HG02938 (cell line): ENCODE measurements around the gene DCT.

Source experiments
- ATAC-seq: cut with Tn5 transposase; IDR thresholded peaks from one replicate; pipeline ENCODE4 v1.9.1; 2021; ENCODE audit warnings: mild to moderate bottlenecking, moderate library complexity; ENCODE audit not compliant: unreplicated experiment

DCT gene

DNA sequence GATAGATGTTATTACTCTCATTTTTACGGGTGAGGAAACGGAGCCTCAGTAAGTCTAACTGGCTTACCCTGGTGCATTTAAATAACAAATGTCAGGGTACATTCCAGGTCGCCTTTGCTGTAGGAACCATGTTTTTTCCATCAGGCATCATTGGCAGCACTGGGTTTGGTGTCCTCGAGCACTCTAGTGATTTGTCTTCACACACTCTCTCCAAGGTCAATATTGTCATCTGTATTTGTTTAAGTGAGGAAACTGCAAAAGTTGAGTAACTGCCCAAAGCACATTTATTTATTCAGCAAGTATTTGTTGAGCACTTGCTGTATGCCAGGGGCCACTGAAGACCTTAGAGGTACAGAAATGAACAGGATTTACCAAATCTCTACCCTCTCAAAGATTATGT, 78.6 kb downstream of the DCT start:
- ATAC-seq, result no peak

DNA sequence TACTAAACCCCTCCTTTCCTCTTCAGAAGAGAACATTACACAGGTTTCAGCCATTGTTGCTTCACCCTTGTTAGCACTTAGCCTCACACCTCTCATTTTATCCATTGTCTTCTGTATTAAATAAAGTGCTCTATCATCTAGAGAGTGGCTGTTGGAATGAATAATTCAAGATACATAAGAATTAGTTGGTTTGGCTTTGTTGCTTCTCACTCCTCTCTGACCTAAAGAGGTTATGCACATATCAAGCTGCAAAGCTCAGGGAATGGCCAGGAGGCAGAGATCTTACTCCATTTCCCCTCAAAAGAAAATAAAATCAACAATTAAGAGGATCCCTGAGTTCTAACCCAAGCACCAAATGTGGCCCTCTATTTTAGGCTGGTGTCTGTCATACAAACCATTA, 79.7 kb downstream of the DCT start:
- no peak for ATAC-seq

DNA sequence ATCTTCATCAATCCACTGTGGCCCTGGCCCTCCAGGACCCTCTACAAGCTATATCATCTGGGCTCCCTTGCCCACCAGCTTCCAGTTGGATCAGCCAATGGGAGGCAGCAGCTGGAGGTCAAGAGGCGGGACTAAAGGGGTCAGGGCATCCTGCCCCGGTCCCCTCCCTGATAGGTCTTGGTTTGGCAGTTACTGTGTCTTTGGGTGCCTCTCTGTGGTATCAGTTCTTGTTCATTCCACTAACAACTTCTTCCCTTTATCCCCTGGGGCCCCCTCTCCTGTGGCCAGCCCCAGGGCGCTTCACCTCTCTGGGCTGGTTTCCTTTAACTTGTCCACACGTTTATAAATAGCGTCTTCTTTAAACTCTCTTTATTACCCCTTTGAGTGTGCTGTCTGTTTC, 83.6 kb downstream of the DCT start:
- no peak for ATAC-seq

DNA sequence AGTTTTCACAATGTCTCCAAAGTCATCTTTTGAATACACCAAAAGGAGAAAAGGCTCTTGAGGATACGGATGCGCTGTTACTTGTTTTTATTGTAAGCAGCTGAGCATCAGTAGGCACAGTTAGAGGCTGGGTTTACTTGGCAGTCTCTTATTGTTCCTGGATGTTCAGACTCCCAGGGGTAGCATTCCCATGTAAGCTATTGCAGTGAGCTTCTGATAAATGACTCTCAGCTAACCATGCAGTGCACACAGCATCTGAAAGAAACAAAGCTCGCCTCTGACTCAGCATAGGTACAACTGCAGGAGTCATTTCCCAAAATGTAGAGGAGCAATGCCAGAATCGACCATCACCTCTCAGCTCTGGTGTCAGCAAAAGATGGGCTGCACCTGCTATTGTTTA, 84.8 kb downstream of the DCT start:
- no peak for ATAC-seq

DNA sequence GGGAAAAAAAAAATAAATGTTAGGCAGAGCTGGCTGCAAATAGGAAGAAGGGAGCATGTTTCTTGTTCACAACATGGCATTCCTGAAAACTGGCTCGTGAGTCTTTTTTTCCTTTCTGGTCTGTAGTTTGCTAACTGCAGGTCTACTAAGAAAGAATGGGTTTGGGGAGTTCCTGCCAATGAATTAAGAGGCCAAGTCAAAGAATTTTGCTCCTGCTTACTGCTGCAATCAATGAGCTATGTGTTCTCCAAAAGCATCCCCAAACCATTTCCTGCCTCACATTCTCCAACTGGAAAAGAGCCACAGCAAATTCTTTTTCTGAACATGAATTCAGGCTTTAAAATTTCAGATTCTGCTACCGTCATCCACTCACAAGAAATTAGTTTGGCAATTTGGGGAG, 88.6 kb downstream of the DCT start:
- ATAC-seq, result no peak

DNA sequence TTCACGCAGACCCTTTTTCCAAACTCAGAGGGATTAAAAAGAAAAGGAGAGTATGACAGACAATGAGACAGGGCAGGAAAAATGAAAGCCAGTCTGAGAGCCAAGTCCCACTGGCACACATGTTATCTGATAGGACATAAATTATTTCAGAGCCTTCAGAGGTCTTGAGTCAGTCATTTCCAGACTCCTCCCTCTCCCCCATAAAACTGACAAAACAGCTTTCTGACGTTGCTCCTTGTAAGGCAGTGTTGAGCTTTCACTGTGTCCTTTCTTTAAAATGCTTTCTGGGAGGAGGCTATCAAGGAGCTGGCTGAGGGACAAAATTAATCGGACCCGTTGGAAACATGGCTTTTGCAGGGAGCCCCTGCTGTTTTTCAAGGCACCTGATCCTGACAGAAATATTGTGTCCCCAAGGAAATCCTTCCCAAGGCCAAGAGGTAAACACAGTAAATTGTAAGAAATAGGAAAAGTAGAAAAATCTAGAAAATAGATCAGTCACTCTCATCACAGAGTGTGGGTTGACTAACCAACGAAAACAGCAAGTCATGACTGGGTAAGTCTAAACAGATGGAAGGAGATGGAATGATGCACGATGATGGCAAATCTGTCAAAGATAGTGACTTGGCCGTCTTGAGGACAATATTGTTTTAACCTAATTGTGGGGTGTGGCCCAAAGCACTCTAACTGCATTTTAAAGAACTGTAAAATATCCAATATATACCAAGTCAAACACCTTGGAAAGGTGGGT, 89.7 kb downstream of the DCT start:
- no peak for ATAC-seq

DNA sequence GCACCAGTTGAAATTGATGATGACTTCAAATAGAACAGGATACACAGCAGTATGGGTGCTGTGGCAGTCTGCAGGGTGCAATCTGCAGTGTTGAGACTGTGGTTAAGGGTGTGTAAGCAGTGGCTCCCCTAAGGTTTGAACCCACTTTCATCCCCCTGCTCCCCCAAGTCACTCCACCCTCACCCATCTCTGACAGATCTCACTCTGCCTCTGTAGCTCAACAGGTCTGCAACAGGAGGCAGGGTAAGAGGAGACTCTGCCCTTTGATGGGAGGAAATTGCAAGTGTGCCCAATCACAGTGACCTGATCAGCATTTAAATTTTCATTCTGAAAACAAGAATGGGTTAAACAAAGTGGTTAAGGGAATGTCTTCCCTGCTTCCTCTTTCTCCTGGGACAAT, 92.4 kb downstream of the DCT start:
- no peak for ATAC-seq
